Measurements from ENCODE around the gene CMTM2.

DNA sequence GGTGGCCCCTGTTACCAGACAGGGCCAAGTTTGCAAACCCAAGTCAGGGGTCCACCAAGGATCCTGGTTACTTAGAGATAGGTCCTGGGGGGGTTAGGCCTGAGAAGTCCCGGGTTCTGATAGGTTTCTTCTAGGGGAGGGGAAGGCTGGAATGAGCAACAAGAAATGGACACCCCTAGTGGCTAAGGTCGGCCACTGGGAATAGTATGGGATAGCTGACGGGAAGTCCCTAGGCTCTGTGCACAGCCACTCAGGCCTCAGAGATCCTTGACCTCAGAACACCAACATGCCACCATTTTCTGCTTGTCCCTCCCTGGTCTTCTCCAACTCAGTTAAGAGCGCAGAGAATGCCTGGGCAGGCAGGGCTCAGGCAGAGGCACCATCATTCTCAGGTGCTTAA, 42.7 kb upstream of the CMTM2 start:
- TF ChIP-seq, protein P1, sequence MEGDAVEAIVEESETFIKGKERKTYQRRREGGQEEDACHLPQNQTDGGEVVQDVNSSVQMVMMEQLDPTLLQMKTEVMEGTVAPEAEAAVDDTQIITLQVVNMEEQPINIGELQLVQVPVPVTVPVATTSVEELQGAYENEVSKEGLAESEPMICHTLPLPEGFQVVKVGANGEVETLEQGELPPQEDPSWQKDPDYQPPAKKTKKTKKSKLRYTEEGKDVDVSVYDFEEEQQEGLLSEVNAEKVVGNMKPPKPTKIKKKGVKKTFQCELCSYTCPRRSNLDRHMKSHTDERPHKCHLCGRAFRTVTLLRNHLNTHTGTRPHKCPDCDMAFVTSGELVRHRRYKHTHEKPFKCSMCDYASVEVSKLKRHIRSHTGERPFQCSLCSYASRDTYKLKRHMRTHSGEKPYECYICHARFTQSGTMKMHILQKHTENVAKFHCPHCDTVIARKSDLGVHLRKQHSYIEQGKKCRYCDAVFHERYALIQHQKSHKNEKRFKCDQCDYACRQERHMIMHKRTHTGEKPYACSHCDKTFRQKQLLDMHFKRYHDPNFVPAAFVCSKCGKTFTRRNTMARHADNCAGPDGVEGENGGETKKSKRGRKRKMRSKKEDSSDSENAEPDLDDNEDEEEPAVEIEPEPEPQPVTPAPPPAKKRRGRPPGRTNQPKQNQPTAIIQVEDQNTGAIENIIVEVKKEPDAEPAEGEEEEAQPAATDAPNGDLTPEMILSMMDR (IDR thresholded peaks at IDR 0.05): no peak
- TF ChIP-seq EZH2 (IDR thresholded peaks at IDR 0.05; ENCODE audit: borderline replicate concordance, insufficient read depth, low read depth, low read length, poor library complexity, severe bottlenecking): no peak

Data from B cell (primary cell).